ENCODE results near the gene AQP3. TPM values are rescaled to one million over a fixed set of nuclear protein-coding genes. Genes with fewer than 3 reads are reported as not detected.

Gene AQP3
- total and polyA plus RNA-seq, 2 of the 13 experiments (the other 11 are each of a cell fraction or from before 2014, with no cell fraction given): 1.4 to 5.5 TPM

GRCh38 chr9:33445389-33446239 lies 1.8 kb downstream of the AQP3 start (continued):
- TF ChIP-seq HNF1A (IDR thresholded peaks at IDR 0.05; ENCODE audit: low read depth) (no peak), HNF1A (CRISPR knock-in tag; IDR thresholded peaks at IDR 0.05; ENCODE audit: borderline replicate concordance) (no peak), MAFG (CRISPR knock-in tag; IDR thresholded peaks at IDR 0.05) (no peak), ZNF703 (CRISPR knock-in tag; IDR thresholded peaks at IDR 0.05; ENCODE audit: borderline replicate concordance) (no peak), GTF2F1 (IDR thresholded peaks at IDR 0.05; ENCODE audit: low read length) (no peak), ZFP37 (CRISPR knock-in tag; IDR thresholded peaks at IDR 0.05; ENCODE audit: borderline replicate concordance) (no peak), DZIP1 (CRISPR knock-in tag; IDR thresholded peaks at IDR 0.05) (no peak), ZNF18 (CRISPR knock-in tag; IDR thresholded peaks at IDR 0.05; ENCODE audit: insufficient replicate concordance) (no peak), MTERF4 (CRISPR knock-in tag; IDR thresholded peaks at IDR 0.05) (no peak), ZFP91 (CRISPR knock-in tag; IDR thresholded peaks at IDR 0.05; ENCODE audit: borderline replicate concordance) (no peak), SRSF4 (IDR thresholded peaks at IDR 0.05; ENCODE audit: low read depth, low read length, poor library complexity, severe bottlenecking) (no peak), RFX1 (IDR thresholded peaks at IDR 0.05) (no peak), FIP1L1 (IDR thresholded peaks at IDR 0.05; ENCODE audit: borderline replicate concordance, insufficient read depth, low read depth, low read length) (no peak)

Data from HepG2 (cell line).